AG04450 (cell line): ENCODE data around the gene C17orf67. TPM values are rescaled to one million over a fixed set of nuclear protein-coding genes. Genes with fewer than 3 reads are reported as not detected.

Experiments used
- CTCF ChIA-PET: fragments of 300-600, 350-600 bp; formaldehyde crosslinking; extraction: SDS; loops from one replicate; lab custom pipeline; 2022; ENCODE audit warnings: antibody characterized with exemption, inconsistent platforms; lab: Charles Lee
- POLR2A ChIA-PET: fragments of 350-600 bp; formaldehyde crosslinking; extraction: SDS; loops from one replicate; lab custom pipeline; 2021; ENCODE audit warnings: antibody characterized with exemption, inconsistent platforms; lab: Yijun Ruan, JAX
- DNase-seq: peaks from one replicate; pipeline ENCODE4 v3.0.0-alpha.2; 2011; ENCODE audit warnings: low read depth, low spot score
- H3K27ac ChIP-seq: one replicate; pipeline ENCODE4 v1.5.1; 2012; ENCODE audit warnings: low read depth, low read length, control low read depth
- H3K27me3 ChIP-seq: one replicate; pipeline ENCODE4 v1.6.0; 2012; ENCODE audit warnings: low read length; ENCODE audit not compliant: control insufficient read depth, insufficient read depth
- H3K4me3 ChIP-seq: 2 replicates; pipeline ENCODE4 v1.5.1; 2011; ENCODE audit warnings: mild to moderate bottlenecking, low read depth, low read length, control low read depth
- H3K9me3 ChIP-seq: 2 replicates; pipeline ENCODE4 v1.5.1; 2012; ENCODE audit warnings: low read length; ENCODE audit not compliant: control insufficient read depth, insufficient read depth
- CTCF ChIP-seq: IDR thresholded peaks from 2 replicates; pipeline ENCODE4 v1.5.1; 2011; ENCODE audit warnings: low read depth, low read length, control low read depth, inconsistent platforms
- polyA plus RNA-seq: library from polyadenylated mRNA; depleted of rRNA; stranded (reverse); fragments of >200 nt; gene quantifications from 2 replicates; pipeline ENCODE4 v1.2.3, GENCODE V29; 2011; rRNA removed
- small RNA-seq: library from RNA; depleted of rRNA; stranded (forward); fragments of <200 nt; gene quantifications from one replicate; pipeline ENCODE3, GENCODE V24; 2012; ENCODE audit warnings: low read depth; ENCODE audit not compliant: insufficient read length

C17orf67 gene
- polyA plus RNA-seq, 1 experiment, result 0.76 TPM

- Histone ChIP-seq H3K9me3 (peaks cover 11% of the 10 kb centered on the region), H3K4me3 (no peak overlapping the region), H3K27me3 (no peaks in the 10 kb centered on the region), H3K27ac (no peak overlapping the region)
- ChIA-PET CTCF (interaction anchor here (1.6 kb wide), 1 partner anchor 27 kb away, joined by 5 read pairs; no protein-coding TSS in a partner anchor), POLR2A (no interaction called here)
- no peak for DNase-seq
- no peak for TF ChIP-seq CTCF
Measured at GRCh38 chr17:56742601-56743000, 91.1 kb downstream of the C17orf67 start.

Small RNA genes within 50 kb of the gene (small RNA-seq; reads per million reads assigned to genes)
- gene RNU6-1158P, result not detected

Other genes starting within 250 kb of the C17orf67 start
- gene NOG, start 240.2 kb downstream of the C17orf67 start, polyA plus RNA-seq, result 0.64 and 0.97 TPM in 2 replicates
- 2.3 and 3.2 TPM in 2 replicates for gene DGKE, start 231 bp upstream of the C17orf67 start, polyA plus RNA-seq
- gene TRIM25, start 80.1 kb upstream of the C17orf67 start, polyA plus RNA-seq, result 48.1 and 58.2 TPM in 2 replicates
- 6.4 and 8.2 TPM in 2 replicates for gene COIL, start 127.1 kb upstream of the C17orf67 start, polyA plus RNA-seq
- gene SCPEP1, start 144.2 kb upstream of the C17orf67 start, polyA plus RNA-seq, result 58.7 and 66.4 TPM in 2 replicates